ENCODE measurements around the gene LEMD1.
"Not testable (repeated sequence)": the region's sequence is repeated elsewhere in the genome, so short reads cannot be mapped to it uniquely, and the experiment has no call there.

The LEMD1 gene

GRCh38 chr1:205446828-205447227 lies 25.0 kb upstream of the LEMD1 start:
- DNase-seq (ENCODE audit: low spot score) = no peak

DNA sequence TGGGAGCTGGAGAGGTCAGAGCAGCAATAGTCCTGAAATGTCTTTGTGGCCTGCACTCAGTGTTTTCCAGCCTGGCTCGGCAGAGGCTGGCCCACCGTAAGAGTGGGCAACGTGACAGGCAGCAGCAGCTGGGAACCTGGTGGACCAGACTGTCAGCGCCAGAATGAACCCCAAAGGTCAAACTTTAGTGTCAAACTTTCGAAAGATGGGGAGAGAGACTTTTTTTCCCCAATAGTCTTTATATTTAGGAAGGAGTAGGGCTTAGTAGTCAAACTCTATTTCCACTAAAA lies 23.7 kb upstream of the LEMD1 start:
- DNase-seq (ENCODE audit: low spot score) = no peak

- DNase-seq (ENCODE audit: low spot score) = no peak
These were observed 23.2 kb upstream of the LEMD1 start for GRCh38 chr1:205444931-205445645.

DNA sequence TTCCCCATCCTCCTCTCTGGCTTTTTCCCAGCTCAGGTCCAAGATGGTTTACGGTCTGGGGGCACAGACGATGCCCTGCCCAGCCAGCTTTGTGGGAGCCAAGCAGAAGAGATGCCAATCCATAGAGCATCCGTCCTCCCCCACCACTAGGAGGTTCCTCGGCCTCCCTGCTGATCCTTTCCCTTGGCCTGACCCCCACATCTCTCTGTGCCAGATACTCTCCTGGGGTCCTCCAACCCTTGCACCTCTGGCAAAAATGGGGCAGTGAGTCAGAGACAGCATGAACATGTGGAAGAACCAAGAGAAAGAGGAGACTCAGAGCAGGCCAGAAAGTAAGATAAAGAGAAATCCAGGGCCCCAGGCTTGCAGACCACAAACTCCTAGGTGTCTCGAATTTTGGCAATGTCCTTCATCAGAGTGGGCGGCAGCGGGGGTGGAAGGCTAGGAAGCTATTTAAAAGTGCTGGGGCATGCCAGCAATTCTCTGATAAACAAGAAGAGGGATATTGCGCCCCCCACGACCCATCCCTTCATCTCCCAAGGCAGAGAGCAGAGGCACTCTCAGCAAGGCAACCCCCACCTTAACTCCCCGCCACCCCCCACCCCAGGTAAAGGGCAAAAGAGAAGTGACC lies 22.6 kb upstream of the LEMD1 start:
- DNase-seq (ENCODE audit: low spot score) = no peak

DNA sequence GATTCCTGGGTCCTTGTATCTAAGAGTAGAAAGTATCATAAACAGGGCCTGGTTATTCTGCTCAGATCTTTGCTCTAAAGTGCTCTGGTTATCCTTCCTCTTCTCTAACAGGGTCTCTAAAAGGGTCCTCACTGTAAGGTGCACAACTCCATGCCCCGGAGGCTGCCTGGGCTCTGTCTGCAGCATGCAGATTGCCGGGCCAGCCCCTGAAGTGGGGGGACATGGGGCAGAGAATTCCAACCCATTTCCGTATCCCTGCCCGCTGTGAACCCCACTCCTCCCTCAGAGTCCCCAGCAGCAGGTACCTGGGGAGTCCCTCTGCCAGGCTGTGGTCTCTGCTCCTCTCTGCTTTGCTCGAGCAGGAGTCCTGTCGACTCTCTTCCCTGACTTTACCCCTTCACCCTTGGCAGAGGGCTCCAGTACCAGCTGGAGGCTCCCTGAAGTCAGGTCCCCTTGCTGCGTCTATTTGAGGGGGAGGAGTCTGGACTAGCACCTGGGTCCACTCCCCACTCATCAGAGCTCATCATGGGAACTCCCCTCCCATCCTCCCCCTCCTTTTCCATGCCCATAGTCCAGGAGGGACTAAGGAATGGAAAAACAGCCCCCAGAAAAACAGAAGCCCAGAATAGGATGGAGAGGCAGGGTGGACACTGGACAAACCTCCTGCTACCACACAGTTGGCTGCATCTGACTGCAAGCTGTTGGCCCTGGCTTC lies 21.9 kb upstream of the LEMD1 start:
- DNase-seq (ENCODE audit: low spot score) = no peak

DNA sequence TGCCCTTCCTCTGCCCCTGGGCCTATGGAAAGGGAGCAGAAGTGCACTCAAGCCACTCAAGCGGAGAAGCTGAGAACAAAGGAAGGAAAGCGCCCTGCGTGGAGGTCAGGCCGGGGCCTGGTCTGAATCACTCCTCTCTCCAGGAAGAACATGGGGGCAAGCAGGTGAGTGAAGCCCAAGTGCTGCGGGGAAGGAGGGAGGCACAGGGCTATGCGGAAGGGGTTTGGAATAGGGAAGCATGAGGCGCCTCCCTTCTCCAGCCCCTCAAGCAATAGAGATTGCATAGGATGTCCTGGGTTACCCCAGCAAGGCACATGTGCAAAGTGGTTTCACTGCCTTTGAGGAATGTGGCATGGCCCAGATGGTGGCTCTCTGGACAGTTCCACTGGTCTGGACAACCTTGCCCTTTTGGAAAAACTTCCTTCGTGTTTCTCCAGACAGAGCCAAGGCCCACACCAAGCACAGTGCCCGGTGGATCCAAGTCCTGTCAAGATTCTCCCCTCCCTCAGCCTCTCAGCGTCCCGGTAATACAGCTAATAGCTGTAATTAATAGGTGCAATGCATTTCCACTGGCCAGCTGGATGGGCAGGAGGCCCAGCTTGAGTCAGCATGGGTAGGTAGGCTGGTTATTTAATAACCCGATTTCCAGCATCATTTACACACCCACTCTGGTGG lies 20.3 kb upstream of the LEMD1 start:
- DNase-seq (ENCODE audit: low spot score) = no peak

GRCh38 chr1:205441716-205442050 lies 19.8 kb upstream of the LEMD1 start:
- DNase-seq (ENCODE audit: low spot score) = no peak

DNA sequence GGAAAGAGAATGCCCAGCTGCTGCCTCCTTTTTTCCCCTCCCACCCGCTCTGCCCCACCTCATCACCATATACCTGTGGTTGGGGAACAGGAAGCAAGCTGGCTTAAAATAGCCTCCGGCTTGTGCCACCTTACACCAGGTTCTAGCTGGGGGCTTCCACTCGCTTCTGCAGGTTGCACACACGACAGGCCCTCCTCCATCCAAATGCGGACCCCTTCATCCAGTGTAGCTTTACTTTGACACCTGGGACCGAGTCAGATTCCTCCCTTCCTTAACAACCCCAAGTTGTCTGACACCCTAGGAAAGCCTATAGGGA lies 19.4 kb upstream of the LEMD1 start:
- DNase-seq (ENCODE audit: low spot score) = no peak

- no peak for DNase-seq (ENCODE audit: low spot score)
These were observed 18.8 kb upstream of the LEMD1 start for GRCh38 chr1:205440476-205441317.

DNA sequence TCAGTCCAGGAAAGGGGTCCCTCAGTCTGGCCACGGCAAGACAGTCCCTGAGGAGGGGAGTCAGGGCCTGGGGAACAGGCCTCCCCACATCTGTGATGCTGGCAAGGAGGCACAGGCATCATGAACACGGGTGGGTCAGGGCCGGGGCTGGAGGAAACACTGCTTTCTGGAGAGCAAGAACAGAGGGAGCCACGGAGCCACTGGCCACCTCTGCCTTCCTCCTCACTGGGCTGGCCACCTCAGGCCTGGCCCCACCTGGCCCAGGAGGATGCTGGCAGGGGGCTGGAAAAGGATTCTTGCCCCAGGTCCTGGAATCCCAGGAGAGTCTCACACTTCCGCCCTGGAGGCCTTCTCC lies 18.2 kb upstream of the LEMD1 start:
- no peak for DNase-seq (ENCODE audit: low spot score)

- DNase-seq (ENCODE audit: low spot score) = peak; percentile 9
These were observed 16.6 kb upstream of the LEMD1 start for GRCh38 chr1:205438213-205439158.

DNA sequence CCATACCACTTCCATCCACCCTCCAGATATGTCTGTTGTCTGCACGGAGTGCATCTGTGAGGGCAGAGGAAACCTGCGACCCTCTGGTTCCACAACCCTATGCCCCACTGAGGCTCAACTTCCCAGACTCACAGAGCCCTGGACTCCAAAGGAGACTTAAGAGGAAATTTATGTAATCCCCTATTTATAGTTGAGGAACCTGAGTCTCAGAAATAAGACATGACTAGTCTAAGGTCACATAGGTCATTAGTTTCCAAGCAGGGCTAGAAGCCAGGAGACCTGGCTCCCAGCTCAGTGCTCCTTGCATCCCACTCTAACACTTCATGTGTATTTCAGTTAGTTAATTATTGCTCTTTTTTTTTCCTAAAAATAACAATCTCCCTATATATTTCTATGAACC lies 15.7 kb upstream of the LEMD1 start:
- DNase-seq (ENCODE audit: low spot score) = no peak

DNA sequence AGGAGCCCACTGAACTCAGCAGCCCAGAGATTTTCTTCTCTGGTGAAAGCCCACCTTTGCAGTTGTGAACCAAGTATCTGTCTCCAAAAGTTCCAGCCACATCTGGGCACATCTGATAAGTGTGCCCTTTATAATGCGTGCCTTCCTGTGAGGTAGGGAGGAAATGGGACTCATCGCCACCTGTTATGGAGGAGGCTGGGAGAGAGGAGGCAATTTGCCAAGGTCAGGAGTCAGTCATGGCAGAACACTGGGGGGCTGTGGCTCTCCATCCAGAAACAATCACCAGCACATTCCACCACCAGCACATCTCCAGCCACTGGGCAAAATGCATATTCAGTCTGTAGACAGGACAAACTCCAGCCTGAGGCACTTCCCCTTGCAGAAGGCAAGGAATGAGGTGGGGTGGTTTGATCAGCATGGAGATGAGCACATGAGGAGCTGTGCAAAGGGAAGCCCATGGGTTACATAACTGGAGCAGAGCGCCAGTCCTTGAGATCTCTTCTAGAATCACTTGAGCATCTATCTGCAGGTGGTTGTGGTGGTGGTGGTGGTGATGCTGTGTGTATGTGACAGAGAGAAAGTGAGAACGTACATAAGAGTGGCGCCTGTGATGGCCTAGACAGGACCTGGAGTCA lies 15.0 kb upstream of the LEMD1 start:
- no peak for DNase-seq (ENCODE audit: low spot score)

- DNase-seq (ENCODE audit: low spot score) = no peak
These were observed 14.0 kb upstream of the LEMD1 start for GRCh38 chr1:205435578-205436573.

DNA sequence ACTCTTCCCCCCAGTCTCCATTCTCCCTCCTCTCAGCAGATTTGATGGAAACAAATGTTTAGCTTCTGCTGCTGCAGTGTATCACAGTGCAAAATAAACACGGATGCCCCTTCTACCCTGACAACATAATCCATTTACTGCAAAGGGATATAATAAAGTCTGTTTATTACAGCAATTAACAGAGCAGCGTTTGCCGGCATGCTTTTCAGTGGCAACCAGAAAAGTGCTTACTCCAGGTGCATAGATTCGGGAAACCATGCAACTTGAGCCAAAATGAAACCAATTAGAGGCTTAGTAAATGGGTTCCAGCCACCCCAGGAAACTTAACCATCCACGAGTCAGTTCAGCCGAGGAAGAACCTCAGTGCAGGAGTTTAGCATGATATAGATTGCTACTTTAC lies 12.9 kb upstream of the LEMD1 start:
- no peak for DNase-seq (ENCODE audit: low spot score)

GRCh38 chr1:205432692-205433091 lies 10.8 kb upstream of the LEMD1 start:
- DNase-seq (ENCODE audit: low spot score) = not testable (repeated sequence)

GRCh38 chr1:205432116-205432515 lies 10.3 kb upstream of the LEMD1 start:
- DNase-seq (ENCODE audit: low spot score) = no peak

GRCh38 chr1:205430696-205431305 lies 8.9 kb upstream of the LEMD1 start:
- DNase-seq (ENCODE audit: low spot score) = peak; percentile 6
